Neural progenitor cell (in vitro differentiated cells): Measurements from ENCODE around the gene ZNF41.

Source experiments
- EZH2 ChIP-seq: fragments of 200-600 bp; sonication (generic); IDR thresholded peaks from 2 replicates; pipeline ENCODE4 v1.6.1; 2017; ENCODE audit warnings: antibody characterized with exemption, mild to moderate bottlenecking, moderate library complexity
- EZH2phosphoT487 ChIP-seq: fragments of 200-600 bp; sonication (generic); IDR thresholded peaks from 2 replicates; pipeline ENCODE4 v1.6.1; 2017; ENCODE audit warnings: antibody characterized with exemption
- TF ChIP-seq, protein P1 (sequence below): fragments of 200-600 bp; sonication (generic); IDR thresholded peaks from 2 replicates; pipeline ENCODE4 v1.5.1; 2017; ENCODE audit warnings: antibody characterized with exemption, mild to moderate bottlenecking

- TF ChIP-seq, protein P1, sequence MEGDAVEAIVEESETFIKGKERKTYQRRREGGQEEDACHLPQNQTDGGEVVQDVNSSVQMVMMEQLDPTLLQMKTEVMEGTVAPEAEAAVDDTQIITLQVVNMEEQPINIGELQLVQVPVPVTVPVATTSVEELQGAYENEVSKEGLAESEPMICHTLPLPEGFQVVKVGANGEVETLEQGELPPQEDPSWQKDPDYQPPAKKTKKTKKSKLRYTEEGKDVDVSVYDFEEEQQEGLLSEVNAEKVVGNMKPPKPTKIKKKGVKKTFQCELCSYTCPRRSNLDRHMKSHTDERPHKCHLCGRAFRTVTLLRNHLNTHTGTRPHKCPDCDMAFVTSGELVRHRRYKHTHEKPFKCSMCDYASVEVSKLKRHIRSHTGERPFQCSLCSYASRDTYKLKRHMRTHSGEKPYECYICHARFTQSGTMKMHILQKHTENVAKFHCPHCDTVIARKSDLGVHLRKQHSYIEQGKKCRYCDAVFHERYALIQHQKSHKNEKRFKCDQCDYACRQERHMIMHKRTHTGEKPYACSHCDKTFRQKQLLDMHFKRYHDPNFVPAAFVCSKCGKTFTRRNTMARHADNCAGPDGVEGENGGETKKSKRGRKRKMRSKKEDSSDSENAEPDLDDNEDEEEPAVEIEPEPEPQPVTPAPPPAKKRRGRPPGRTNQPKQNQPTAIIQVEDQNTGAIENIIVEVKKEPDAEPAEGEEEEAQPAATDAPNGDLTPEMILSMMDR = no peak
- TF ChIP-seq EZH2 (no peak), EZH2phosphoT487 (no peak)
Measured at GRCh38 chrX:47529548-47529947, 46.5 kb upstream of the ZNF41 start.
